B cell (primary cell): ENCODE data around the gene CYB5RL. TPM values are rescaled to one million over a fixed set of nuclear protein-coding genes. Genes with fewer than 3 reads are reported as not detected.

ENCODE experiments used
- ATAC-seq: fragments of 200-7000 bp; cut with Tn5 transposase; one replicate; pipeline ENCODE4 v1.10.0; 2021; ENCODE audit warnings: low read depth, mild to moderate bottlenecking, moderate number of reproducible peaks, moderate library complexity
- CTCF ChIA-PET: fragments of 350-600 bp; sonication (Branson Sonifier 250); formaldehyde crosslinking; loops from one replicate; lab custom pipeline; 2021; ENCODE audit warnings: antibody characterized with exemption, inconsistent platforms; lab: Charles Lee
- POLR2A ChIA-PET: fragments of 350-600 bp; sonication (Branson Sonifier 250); formaldehyde crosslinking; loops from one replicate; lab custom pipeline; 2021; ENCODE audit warnings: antibody characterized with exemption; lab: Charles Lee
- DNase-seq: peaks from one replicate; pipeline ENCODE4 v3.0.0; 2013
- H2AFZ ChIP-seq: 2 replicates; pipeline ENCODE4 v1.6.1; 2012; ENCODE audit warnings: mild to moderate bottlenecking, low read depth, low read length; ENCODE audit not compliant: insufficient read depth, poor library complexity, severe bottlenecking
- H3K27ac ChIP-seq, 2 donors: 1 replicate in 1 of 2; 2 replicates in 1 of 2; pipeline ENCODE4 v1.5.1; 2012 to 2013; ENCODE audit warnings: low read length in 2 of 2, mild to moderate bottlenecking in 2 of 2, moderate library complexity in 1 of 2
- H3K27me3 ChIP-seq, 4 experiments: fragments of 200-600 bp in 1 of 4; sonication (generic) in 1 of 4; replicated peaks in 1 of 4; 1 replicate in 2 of 4; 2 replicates in 2 of 4; pipeline versions ENCODE4 v1.6.1 to v1.7.0; 2013 to 2016; ENCODE audit warnings: low read length in 3 of 4, mild to moderate bottlenecking in 2 of 4, mixed read lengths in 1 of 4, moderate library complexity in 1 of 4; ENCODE audit not compliant: insufficient read depth in 4 of 4, control insufficient read depth in 3 of 4; ENCODE audit errors: control extremely low read depth in 1 of 4
- H3K36me3 ChIP-seq, 2 experiments: replicated peaks in 1 of 2; 1 replicate in 1 of 2; 2 replicates in 1 of 2; pipeline versions ENCODE4 v1.6.1 to v1.7.1; 2013; ENCODE audit warnings: low read length in 1 of 2; ENCODE audit not compliant: insufficient read depth in 2 of 2, control insufficient read depth in 1 of 2; ENCODE audit errors: control extremely low read depth in 1 of 2, extremely low read depth in 1 of 2
- H3K4me1 ChIP-seq, 2 donors: fragments of 200-600 bp in 1 of 2; sonication (generic) in 1 of 2; 1 replicate in 1 of 2; 2 replicates in 1 of 2; pipeline versions ENCODE4 v1.5.1 to v1.6.1; 2013 to 2017; ENCODE audit warnings: low read length in 2 of 2; ENCODE audit not compliant: control insufficient read depth in 2 of 2, insufficient read depth in 2 of 2
- H3K4me2 ChIP-seq: replicated peaks from 2 replicates; pipeline ENCODE3; 2012; ENCODE audit warnings: mild to moderate bottlenecking, low read depth, low read length; ENCODE audit not compliant: poor library complexity, severe bottlenecking
- H3K4me3 ChIP-seq, 5 experiments: fragments of 200-600 bp in 1 of 5; sonication (generic) in 1 of 5; 1 replicate in 3 of 5; 2 replicates in 2 of 5; pipeline versions ENCODE4 v1.5.1 to v1.7.0; 2011 to 2016; ENCODE audit warnings: low read length in 4 of 5, mild to moderate bottlenecking in 4 of 5, low read depth in 2 of 5, control low read depth in 1 of 5, moderate library complexity in 1 of 5; ENCODE audit not compliant: insufficient read depth in 1 of 5; ENCODE audit errors: control extremely low read depth in 1 of 5, extremely low read depth in 1 of 5
- H3K79me2 ChIP-seq: fragments of 200-600 bp; sonication (generic); one replicate; pipeline ENCODE4 v1.6.0; 2016; ENCODE audit warnings: low read length; ENCODE audit not compliant: control insufficient read depth, insufficient read depth
- H3K9ac ChIP-seq: fragments of 200-600 bp; sonication (generic); 2 replicates; pipeline ENCODE4 v1.6.1; 2017; ENCODE audit warnings: mild to moderate bottlenecking, low read length, moderate library complexity
- H3K9me3 ChIP-seq, 3 donors: one replicate each; pipeline versions ENCODE4 v1.6.1 to v1.7.1; 2013; ENCODE audit warnings: low read length in 2 of 3; ENCODE audit not compliant: control insufficient read depth in 2 of 3, insufficient read depth in 1 of 3; ENCODE audit errors: control extremely low read depth in 1 of 3
- H4K20me1 ChIP-seq: 2 replicates; pipeline ENCODE4 v1.6.0; 2012; ENCODE audit warnings: mild to moderate bottlenecking, low read length; ENCODE audit not compliant: insufficient read depth, control insufficient read depth, poor library complexity, severe bottlenecking
- H3K27ac Mint-ChIP-seq: one replicate; pipeline ENCODE4 v1.8.0; 2021; ENCODE audit warnings: mixed read lengths
- H3K27me3 Mint-ChIP-seq: one replicate; pipeline ENCODE4 v1.8.0; 2021; ENCODE audit warnings: mixed read lengths
- H3K4me1 Mint-ChIP-seq: one replicate; pipeline ENCODE4 v1.8.0; 2021; ENCODE audit warnings: mixed read lengths
- H3K4me3 Mint-ChIP-seq: one replicate; pipeline ENCODE4 v1.8.0; 2021; ENCODE audit warnings: mixed read lengths
- H3K9me3 Mint-ChIP-seq: one replicate; pipeline ENCODE4 v1.8.0; 2022; ENCODE audit warnings: mixed read lengths; ENCODE audit not compliant: insufficient read depth
- CTCF ChIP-seq: fragments of 200-600 bp; IDR thresholded peaks from one replicate; pipeline ENCODE4 v1.8.0; 2022; ENCODE audit warnings: antibody characterized with exemption, mild to moderate bottlenecking
- EZH2 ChIP-seq: IDR thresholded peaks from 2 replicates; pipeline ENCODE4 v1.6.1; 2012; ENCODE audit warnings: borderline replicate concordance, low read depth, mild to moderate bottlenecking, moderate library complexity, low read length; ENCODE audit not compliant: insufficient read depth, poor library complexity, severe bottlenecking
- WGBS: methylation state at CpG from one replicate; pipeline ENCODE4 v1.1.5; 2013; ENCODE audit warnings: missing lambda C conversion rate; ENCODE audit not compliant: insufficient coverage; 5-methylcytosine and 5-hydroxymethylcytosine counted together
- intact Hi-C: fragments of 100-400 bp; cut with micrococcal nuclease; formaldehyde crosslinking; loops from one replicate; pipeline ENCODE4 v1.10.0; 2022
- polyA plus RNA-seq: library from polyadenylated mRNA; depleted of rRNA; stranded (reverse); fragments of >200 nt; gene quantifications from 2 replicates; pipeline ENCODE4 v1.2.3, GENCODE V29; 2012
- total RNA-seq, 2 donors: library from RNA; stranded (reverse); fragments of 120-200 nt in 1 of 2; gene quantifications; 1 replicate in 1 of 2; 2 replicates in 1 of 2; pipeline versions ENCODE4 v1.2.3 to v1.2.4, GENCODE V29; 2013 to 2022

The CYB5RL gene
- total and polyA plus RNA-seq, 2 donors (not counting 1 experiment from before 2014, with no cell fraction given), result 7.9 to 12.4 TPM

DNA sequence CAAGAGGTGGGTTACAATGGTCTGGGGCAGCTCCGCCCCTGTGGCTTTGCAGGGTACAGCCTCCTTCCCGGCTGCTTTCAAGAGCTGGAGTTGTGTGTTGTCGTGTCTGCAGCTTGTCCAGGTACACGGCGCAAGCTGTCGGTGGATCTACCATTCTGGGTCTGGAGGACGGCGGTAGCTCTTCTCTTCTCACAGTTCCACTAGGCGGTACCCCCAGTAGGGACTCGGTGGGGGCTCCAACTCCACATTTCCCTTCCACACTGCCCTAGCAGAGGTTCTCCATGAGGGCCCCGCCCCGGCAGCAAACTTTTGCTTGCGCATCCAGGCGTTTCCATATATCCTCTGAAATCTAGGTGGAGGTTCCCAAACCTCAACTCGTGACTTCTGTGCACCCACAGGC, 34.7 kb downstream of the CYB5RL start:
- Histone ChIP-seq H3K9ac (no peak overlapping the region), H3K9me3 (no peaks in the 10 kb centered on the region), H3K27me3 (no peaks in the 10 kb centered on the region), H2AFZ (no peak overlapping the region), H3K27ac (no peak overlapping the region), H4K20me1 (no peaks in the 10 kb centered on the region), H3K4me1 (no peaks in the 10 kb centered on the region), H3K36me3 (no peaks in the 10 kb centered on the region), H3K4me2 (no peak overlapping the region), H3K79me2 (no peaks in the 10 kb centered on the region), H3K4me3 (no peak overlapping the region)
- no peak overlapping the region for H3K4me3 Mint-ChIP-seq
- H3K27ac Mint-ChIP-seq, result no peak overlapping the region
- H3K27me3 Mint-ChIP-seq, result no peaks in the 10 kb centered on the region
- intact Hi-C loops, result no loop called here
- ATAC-seq (no peak), DNase-seq (no peak)
- WGBS, result 98% methylated on average over 12 of the region's 15 CpGs
- H3K9me3 Mint-ChIP-seq, result no peaks in the 10 kb centered on the region
- TF ChIP-seq CTCF, result no peak
- TF ChIP-seq EZH2, result no peak
- H3K4me1 Mint-ChIP-seq, result no peaks in the 10 kb centered on the region
- ChIA-PET CTCF (no interaction called here), POLR2A (no interaction called here)

GRCh38 chr1:54163573-54163972, 36.3 kb downstream of the CYB5RL start:
- H3K27me3 ChIP-seq, result no peaks in the 10 kb centered on the region
- H3K4me1 ChIP-seq, result no peaks in the 10 kb centered on the region
- no peaks in the 10 kb centered on the region for H3K9me3 ChIP-seq
- POLR2A ChIA-PET, result no interaction called here
- Mint-ChIP-seq H3K9me3 (no peaks in the 10 kb centered on the region), H3K4me3 (no peak overlapping the region), H3K4me1 (no peaks in the 10 kb centered on the region), H3K27me3 (no peaks in the 10 kb centered on the region), H3K27ac (no peak overlapping the region)
- CTCF ChIA-PET, result no interaction called here
- H3K4me3 ChIP-seq, result no peak overlapping the region
- H3K79me2 ChIP-seq, result no peaks in the 10 kb centered on the region
- ATAC-seq (no peak), DNase-seq (no peak)
- H4K20me1 ChIP-seq, result no peaks in the 10 kb centered on the region
- no peaks in the 10 kb centered on the region for H3K36me3 ChIP-seq
- no peak overlapping the region for H3K27ac ChIP-seq
- H2AFZ ChIP-seq, result no peak overlapping the region
- intact Hi-C loops, result no loop called here
- TF ChIP-seq CTCF (no peak), EZH2 (no peak)
- no peak overlapping the region for H3K9ac ChIP-seq
- WGBS, result 87% methylated on average over 5 of the region's 5 CpGs
- H3K4me2 ChIP-seq, result no peak overlapping the region
